GM12878 (cell line): ENCODE measurements around the gene RPRD1A. TPM values are rescaled to one million over a fixed set of nuclear protein-coding genes. Genes with fewer than 3 reads are reported as not detected.

Source experiments
- ATAC-seq: fragments of 200-7000 bp; cut with Tn5 transposase; 3 replicates; pipeline ENCODE4 v1.9.1; 2020; ENCODE audit warnings: mild to moderate bottlenecking, moderate library complexity
- BruUV-seq: library from RNA; stranded (reverse); fragments of 400-500 nt; replicated peaks from 2 replicates; lab custom pipeline; 2021; lab: Mats Ljungman, UMichigan
- CTCF ChIA-PET: fragments of 300-600 bp; sonication (Branson Sonifier 250); formaldehyde crosslinking; extraction: SDS; loops from one replicate; lab custom pipeline; 2021; ENCODE audit warnings: inconsistent platforms; lab: Yijun Ruan, JAX
- POLR2A ChIA-PET: fragments of 350-600 bp; formaldehyde crosslinking; extraction: SDS; loops from one replicate; lab custom pipeline; 2021; ENCODE audit warnings: inconsistent platforms; lab: Charles Lee
- RAD21 ChIA-PET: fragments of 300-600 bp; sonication (Branson Sonifier 250); formaldehyde crosslinking; loops from one replicate; lab custom pipeline; 2023; ENCODE audit warnings: antibody characterized with exemption; ENCODE audit not compliant: unreplicated experiment; lab: Charles Lee
- SMC1A ChIA-PET: fragments of 300-600 bp; sonication (Branson Sonifier 250); formaldehyde crosslinking; loops from one replicate; lab custom pipeline; 2023; ENCODE audit not compliant: unreplicated experiment, uncharacterized antibody; lab: Charles Lee
- DNase-seq: peaks from one replicate; pipeline ENCODE4 v3.0.0-alpha.2; 2011; ENCODE audit warnings: low read depth, low spot score
- FAIRE-seq: peaks from 3 replicates; lab custom pipeline; 2011; peaks lifted over from hg19 to GRCh38; lab: Jason Lieb, UNC
- H2AFZ ChIP-seq: 2 replicates; pipeline ENCODE4 v1.6.0; 2011; ENCODE audit warnings: low read depth, low read length, control low read depth; ENCODE audit not compliant: control insufficient read depth
- H3K27ac ChIP-seq: 2 replicates; pipeline ENCODE4 v1.5.1; 2011; ENCODE audit warnings: control low read depth; ENCODE audit not compliant: control insufficient read depth, insufficient read depth
- H3K27me3 ChIP-seq, 2 experiments: replicated peaks in 1 of 2; 2 replicates each; pipeline versions ENCODE4 v1.6.0 to v1.6.1; 2011; ENCODE audit warnings: low read length in 1 of 2; ENCODE audit not compliant: control insufficient read depth in 2 of 2, insufficient read depth in 2 of 2
- H3K36me3 ChIP-seq, 2 experiments: 2 replicates each; pipeline ENCODE4 v1.5.1; 2011; ENCODE audit warnings: low read length in 1 of 2; ENCODE audit not compliant: control insufficient read depth in 2 of 2, insufficient read depth in 2 of 2
- H3K4me1 ChIP-seq: 2 replicates; pipeline ENCODE4 v1.6.1; 2011; ENCODE audit warnings: mild to moderate bottlenecking, low read length, moderate library complexity, mixed read lengths; ENCODE audit not compliant: control insufficient read depth, insufficient read depth
- H3K4me2 ChIP-seq: 2 replicates; pipeline ENCODE4 v1.6.0; 2011; ENCODE audit warnings: control low read depth; ENCODE audit not compliant: control insufficient read depth, insufficient read depth
- H3K4me3 ChIP-seq: fragments of 200-600 bp; sonication (generic); 2 replicates; pipeline ENCODE4 v1.5.1; 2016
- H3K79me2 ChIP-seq: 2 replicates; pipeline ENCODE4 v1.6.0; 2011; ENCODE audit warnings: low read length; ENCODE audit not compliant: control insufficient read depth, insufficient read depth
- H3K9ac ChIP-seq: 2 replicates; pipeline ENCODE4 v1.8.0; 2011; ENCODE audit warnings: low read length, control low read depth, mixed read lengths; ENCODE audit not compliant: control insufficient read depth, insufficient read depth
- H3K9me3 ChIP-seq: replicated peaks from 3 replicates; pipeline ENCODE4 v1.5.1; 2011; ENCODE audit warnings: mild to moderate bottlenecking, low read length; ENCODE audit not compliant: control insufficient read depth, insufficient read depth
- H4K20me1 ChIP-seq: 2 replicates; pipeline ENCODE4 v1.6.0; 2011; ENCODE audit not compliant: control insufficient read depth, insufficient read depth
- EP300 ChIP-seq, 2 experiments: fragments of 150-350 bp in 1 of 2; IDR thresholded peaks; 2 replicates each; pipeline ENCODE4 v1.6.1; 2011 to 2012; ENCODE audit warnings: low read depth in 2 of 2, low read length in 2 of 2, borderline replicate concordance in 1 of 2, improper control_type of control experiment in 1 of 2, inconsistent platforms in 1 of 2; ENCODE audit not compliant: control insufficient read depth in 1 of 2
- JUNB ChIP-seq: IDR thresholded peaks from 2 replicates; pipeline ENCODE4 v1.6.1; 2016; ENCODE audit warnings: antibody characterized with exemption, mild to moderate bottlenecking
- KAT2A ChIP-seq: conservative IDR thresholded peaks from 2 replicates; pipeline ENCODE4 v1.6.1; 2011; ENCODE audit warnings: low read depth, low read length; ENCODE audit not compliant: control insufficient read depth
- KDM1A ChIP-seq: fragments of 200-600 bp; sonication (generic); IDR thresholded peaks from 2 replicates; pipeline ENCODE4 v1.6.1; 2016; ENCODE audit warnings: borderline replicate concordance
- NR2C2 ChIP-seq: IDR thresholded peaks from 2 replicates; pipeline ENCODE4 v1.6.1; 2011; ENCODE audit warnings: borderline replicate concordance, low read depth; ENCODE audit not compliant: control insufficient read depth, insufficient read length
- SUPT20H ChIP-seq: IDR thresholded peaks from 2 replicates; pipeline ENCODE4 v1.6.1; 2011; ENCODE audit warnings: low read depth, mild to moderate bottlenecking, low read length, moderate library complexity, borderline replicate concordance; ENCODE audit not compliant: control insufficient read depth
- TARDBP ChIP-seq: IDR thresholded peaks from 2 replicates; pipeline ENCODE4 v1.6.1; 2016; ENCODE audit warnings: borderline replicate concordance
- ZBED1 ChIP-seq: IDR thresholded peaks from 2 replicates; pipeline ENCODE4 v1.6.1; 2016; ENCODE audit warnings: borderline replicate concordance
- ZNF274 ChIP-seq: IDR thresholded peaks from one replicate; pipeline ENCODE4 v1.8.0; 2011; ENCODE audit not compliant: insufficient read length, insufficient read depth
- WGBS: methylation state at CpG from one replicate; pipeline ENCODE4 v1.1.6; 2016; ENCODE audit warnings: low lambda C conversion rate; ENCODE audit not compliant: insufficient replicate concordance, insufficient coverage; ENCODE audit errors: missing lambda C conversion rate; 5-methylcytosine and 5-hydroxymethylcytosine counted together
- in situ Hi-C: fragments of 300-500 bp; cut with MboI; formaldehyde crosslinking; loops from 9 replicates; pipeline ENCODE4 v1.14.3; 2018; ENCODE audit warnings: mixed read lengths
- intact Hi-C: fragments of 100-400 bp; cut with micrococcal nuclease; formaldehyde crosslinking; loops from one replicate; pipeline ENCODE4 v1.14.2; 2022; ENCODE audit not compliant: unreplicated experiment
- polyA plus RNA-seq, 11 experiments: library from polyadenylated mRNA; depleted of rRNA in 4 of 11; unstranded in 6 of 11; stranded (reverse) in 5 of 11; fragments of >200 nt; fragmentation: Nextera tagmentation in 4 of 11; fragmentation: Illumina TruSeq in 1 of 11; extraction: Ambion mirVana in 4 of 11; extraction: Trizol in 1 of 11; gene quantifications; 1 replicate in 1 of 11; 2 replicates in 10 of 11; pipeline versions ENCODE4 v1.2.1 to v1.2.3, GENCODE V29; 2011 to 2016; ENCODE audit warnings: inconsistent platforms in 2 of 11, missing spikeins in 2 of 11, low read depth in 1 of 11
- total RNA-seq, 4 experiments: library from RNA; depleted of rRNA in 3 of 4; stranded (reverse); fragments of >200 nt in 3 of 4; fragmentation: Illumina TruSeq in 1 of 4; extraction: Trizol in 1 of 4; gene quantifications; 2 replicates each; pipeline versions ENCODE4 v1.2.1 to v1.2.3, GENCODE V29; 2013 to 2021
- TF ChIP-seq, protein P1 (sequence below): fragments of 150-350 bp; IDR thresholded peaks from 2 replicates; pipeline ENCODE4 v1.6.1; 2014; ENCODE audit warnings: mild to moderate bottlenecking, low read depth, low read length
- TF ChIP-seq, protein P2 (sequence below): fragments of 450-650 bp; IDR thresholded peaks from 2 replicates; pipeline ENCODE4 v1.6.1; 2018; ENCODE audit warnings: mild to moderate bottlenecking, low read depth, moderate library complexity; ENCODE audit not compliant: partially characterized antibody
- TF ChIP-seq, protein P3 (sequence below): IDR thresholded peaks from 2 replicates; pipeline ENCODE4 v1.6.1; 2011; ENCODE audit warnings: low read depth, low read length, improper control_type of control experiment, borderline replicate concordance

RPRD1A gene
- total and polyA plus RNA-seq, 10 of the 15 experiments (the other 5 are each of a cell fraction or from before 2014, with no cell fraction given), result 16.2 to 66.2 (median 36.2) TPM

DNA sequence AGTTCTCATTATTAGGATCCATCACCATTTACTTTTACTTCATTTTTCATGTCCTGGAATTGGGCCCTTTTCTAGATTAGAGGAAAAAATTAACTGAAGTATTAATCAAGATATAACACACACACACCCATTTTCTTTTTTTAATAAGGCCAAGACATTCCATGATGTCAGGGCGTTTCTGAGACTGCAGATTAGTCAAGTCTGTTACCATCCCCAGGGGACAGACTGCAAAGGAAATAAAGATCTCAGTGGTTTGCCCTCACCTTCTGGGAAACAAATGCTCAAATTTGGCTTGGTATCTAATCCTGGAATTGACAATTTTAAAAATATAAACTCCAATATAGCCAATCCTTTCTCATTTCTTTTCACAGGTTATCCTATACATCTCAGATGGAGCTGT lies 67.4 kb downstream of the RPRD1A start:
- no peaks in the 10 kb centered on the region for H4K20me1 ChIP-seq
- ChIA-PET CTCF (no interaction called here), POLR2A (no interaction called here), SMC1A (no interaction called here), RAD21 (no interaction called here)
- no TSS peak for BruUV-seq
- no peak for TF ChIP-seq ZBED1
- TF ChIP-seq ZNF274, result no peak
- TF ChIP-seq NR2C2, result no peak
- no peak for TF ChIP-seq SUPT20H
- TF ChIP-seq EP300 (IDR thresholded peaks at IDR 0.05; ENCODE audit: borderline replicate concordance in 1 of 2, control insufficient read depth in 1 of 2, low read depth in 2 of 2, low read length in 2 of 2), result no peak
- TF ChIP-seq, protein P1, sequence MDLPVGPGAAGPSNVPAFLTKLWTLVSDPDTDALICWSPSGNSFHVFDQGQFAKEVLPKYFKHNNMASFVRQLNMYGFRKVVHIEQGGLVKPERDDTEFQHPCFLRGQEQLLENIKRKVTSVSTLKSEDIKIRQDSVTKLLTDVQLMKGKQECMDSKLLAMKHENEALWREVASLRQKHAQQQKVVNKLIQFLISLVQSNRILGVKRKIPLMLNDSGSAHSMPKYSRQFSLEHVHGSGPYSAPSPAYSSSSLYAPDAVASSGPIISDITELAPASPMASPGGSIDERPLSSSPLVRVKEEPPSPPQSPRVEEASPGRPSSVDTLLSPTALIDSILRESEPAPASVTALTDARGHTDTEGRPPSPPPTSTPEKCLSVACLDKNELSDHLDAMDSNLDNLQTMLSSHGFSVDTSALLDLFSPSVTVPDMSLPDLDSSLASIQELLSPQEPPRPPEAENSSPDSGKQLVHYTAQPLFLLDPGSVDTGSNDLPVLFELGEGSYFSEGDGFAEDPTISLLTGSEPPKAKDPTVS, result no peak
- no peak for TF ChIP-seq TARDBP
- TF ChIP-seq, protein P2, sequence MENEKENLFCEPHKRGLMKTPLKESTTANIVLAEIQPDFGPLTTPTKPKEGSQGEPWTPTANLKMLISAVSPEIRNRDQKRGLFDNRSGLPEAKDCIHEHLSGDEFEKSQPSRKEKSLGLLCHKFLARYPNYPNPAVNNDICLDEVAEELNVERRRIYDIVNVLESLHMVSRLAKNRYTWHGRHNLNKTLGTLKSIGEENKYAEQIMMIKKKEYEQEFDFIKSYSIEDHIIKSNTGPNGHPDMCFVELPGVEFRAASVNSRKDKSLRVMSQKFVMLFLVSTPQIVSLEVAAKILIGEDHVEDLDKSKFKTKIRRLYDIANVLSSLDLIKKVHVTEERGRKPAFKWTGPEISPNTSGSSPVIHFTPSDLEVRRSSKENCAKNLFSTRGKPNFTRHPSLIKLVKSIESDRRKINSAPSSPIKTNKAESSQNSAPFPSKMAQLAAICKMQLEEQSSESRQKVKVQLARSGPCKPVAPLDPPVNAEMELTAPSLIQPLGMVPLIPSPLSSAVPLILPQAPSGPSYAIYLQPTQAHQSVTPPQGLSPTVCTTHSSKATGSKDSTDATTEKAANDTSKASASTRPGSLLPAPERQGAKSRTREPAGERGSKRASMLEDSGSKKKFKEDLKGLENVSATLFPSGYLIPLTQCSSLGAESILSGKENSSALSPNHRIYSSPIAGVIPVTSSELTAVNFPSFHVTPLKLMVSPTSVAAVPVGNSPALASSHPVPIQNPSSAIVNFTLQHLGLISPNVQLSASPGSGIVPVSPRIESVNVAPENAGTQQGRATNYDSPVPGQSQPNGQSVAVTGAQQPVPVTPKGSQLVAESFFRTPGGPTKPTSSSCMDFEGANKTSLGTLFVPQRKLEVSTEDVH, result no peak
- no peak for TF ChIP-seq KDM1A
- no peak for TF ChIP-seq KAT2A
- TF ChIP-seq, protein P3, sequence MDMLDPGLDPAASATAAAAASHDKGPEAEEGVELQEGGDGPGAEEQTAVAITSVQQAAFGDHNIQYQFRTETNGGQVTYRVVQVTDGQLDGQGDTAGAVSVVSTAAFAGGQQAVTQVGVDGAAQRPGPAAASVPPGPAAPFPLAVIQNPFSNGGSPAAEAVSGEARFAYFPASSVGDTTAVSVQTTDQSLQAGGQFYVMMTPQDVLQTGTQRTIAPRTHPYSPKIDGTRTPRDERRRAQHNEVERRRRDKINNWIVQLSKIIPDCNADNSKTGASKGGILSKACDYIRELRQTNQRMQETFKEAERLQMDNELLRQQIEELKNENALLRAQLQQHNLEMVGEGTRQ, result no peak
- TF ChIP-seq JUNB, result no peak
- no peak for DNase-seq
- no peak overlapping the region for H3K4me3 ChIP-seq
- H3K9me3 ChIP-seq, result no peaks in the 10 kb centered on the region
- H3K4me1 ChIP-seq, result no peaks in the 10 kb centered on the region
- no peaks in the 10 kb centered on the region; a peak in 1 of 4 replicates for H3K36me3 ChIP-seq
- H3K4me2 ChIP-seq, result no peak overlapping the region
- intact Hi-C loops (no loop called here), in situ Hi-C loops (no loop called here)
- WGBS, result 30% methylated on average over 1 of the region's 1 CpG
- H2AFZ ChIP-seq, result no peak overlapping the region
- no peak overlapping the region for H3K27ac ChIP-seq
- no peak for ATAC-seq
- no peaks in the 10 kb centered on the region for H3K27me3 ChIP-seq
- no peak for FAIRE-seq
- no peak overlapping the region for H3K9ac ChIP-seq
- no peaks in the 10 kb centered on the region for H3K79me2 ChIP-seq
